ENCODE results near the gene HDAC2.

HDAC2 gene

DNA sequence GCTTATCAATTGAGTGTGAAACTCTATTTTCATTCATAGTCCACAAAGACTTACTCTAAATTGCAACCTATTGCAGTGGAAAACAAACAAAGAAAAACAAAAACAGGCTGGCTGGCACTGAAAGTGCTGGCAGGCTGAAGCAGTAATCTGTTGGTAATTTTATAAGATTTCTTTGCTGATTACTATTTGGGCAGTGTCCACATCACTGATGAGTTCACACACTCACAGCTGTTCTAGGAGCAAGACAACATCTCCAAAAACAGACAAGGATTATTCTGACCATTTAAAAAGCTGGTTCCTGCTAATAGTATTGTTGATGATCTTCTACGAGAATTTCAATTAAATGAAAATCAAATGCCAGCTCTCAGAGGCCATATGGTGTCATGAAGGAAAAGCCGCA lies 86.9 kb downstream of the HDAC2 start:
- H3F3A ChIP-seq (ENCODE audit: control insufficient read depth, insufficient read depth) = no peaks in the 10 kb centered on the region

More for the DNA sequence above, 86.9 kb downstream of the HDAC2 start:
- Histone ChIP-seq H3K4me1 (ENCODE audit: control insufficient read depth, low read length) (no peaks in the 10 kb centered on the region), H3K9me2 (replicated peaks; ENCODE audit: control insufficient read depth, low read length) (no peaks in the 10 kb centered on the region), H3K36me3 (ENCODE audit: control insufficient read depth, low read length) (no peaks in the 10 kb centered on the region), H3K27me3 (ENCODE audit: control insufficient read depth, low read length) (no peaks in the 10 kb centered on the region), H3K4me2 (ENCODE audit: low read length) (no peak overlapping the region), H3K27ac (ENCODE audit: low read depth, low read length) (no peak overlapping the region), H3K9me3 (ENCODE audit: control insufficient read depth, insufficient read depth, low read length) (no peaks in the 10 kb centered on the region), H3K4me3 (ENCODE audit: low read length) (no peak overlapping the region), H4K20me1 (ENCODE audit: control insufficient read depth, insufficient read depth, low read depth, low read length) (no peaks in the 10 kb centered on the region), H3K79me2 (ENCODE audit: control insufficient read depth, low read length) (no peaks in the 10 kb centered on the region)
- TF ChIP-seq EZH2phosphoT487 (IDR thresholded peaks at IDR 0.05; ENCODE audit: borderline replicate concordance, low read length) = no peak
- TF ChIP-seq, protein P1, sequence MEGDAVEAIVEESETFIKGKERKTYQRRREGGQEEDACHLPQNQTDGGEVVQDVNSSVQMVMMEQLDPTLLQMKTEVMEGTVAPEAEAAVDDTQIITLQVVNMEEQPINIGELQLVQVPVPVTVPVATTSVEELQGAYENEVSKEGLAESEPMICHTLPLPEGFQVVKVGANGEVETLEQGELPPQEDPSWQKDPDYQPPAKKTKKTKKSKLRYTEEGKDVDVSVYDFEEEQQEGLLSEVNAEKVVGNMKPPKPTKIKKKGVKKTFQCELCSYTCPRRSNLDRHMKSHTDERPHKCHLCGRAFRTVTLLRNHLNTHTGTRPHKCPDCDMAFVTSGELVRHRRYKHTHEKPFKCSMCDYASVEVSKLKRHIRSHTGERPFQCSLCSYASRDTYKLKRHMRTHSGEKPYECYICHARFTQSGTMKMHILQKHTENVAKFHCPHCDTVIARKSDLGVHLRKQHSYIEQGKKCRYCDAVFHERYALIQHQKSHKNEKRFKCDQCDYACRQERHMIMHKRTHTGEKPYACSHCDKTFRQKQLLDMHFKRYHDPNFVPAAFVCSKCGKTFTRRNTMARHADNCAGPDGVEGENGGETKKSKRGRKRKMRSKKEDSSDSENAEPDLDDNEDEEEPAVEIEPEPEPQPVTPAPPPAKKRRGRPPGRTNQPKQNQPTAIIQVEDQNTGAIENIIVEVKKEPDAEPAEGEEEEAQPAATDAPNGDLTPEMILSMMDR (IDR thresholded peaks at IDR 0.05; ENCODE audit: low read depth, low read length, poor library complexity, severe bottlenecking) = no peak
